IMR-90 (cell line): Measurements from ENCODE around the gene HCN2. TPM values are rescaled to one million over a fixed set of nuclear protein-coding genes. Genes with fewer than 3 reads are reported as not detected.
"Not testable (repeated sequence)": the region's sequence is repeated elsewhere in the genome, so short reads cannot be mapped to it uniquely, and the experiment has no call there.

Source experiments
- ATAC-seq: fragments of 200-7000 bp; cut with Tn5 transposase; 2 replicates; pipeline ENCODE4 v1.9.1; 2020; ENCODE audit warnings: low read depth, mild to moderate bottlenecking, moderate library complexity
- BruUV-seq: library from RNA; stranded (reverse); fragments of 400-500 nt; replicated peaks from 2 replicates; lab custom pipeline; 2021; lab: Mats Ljungman, UMichigan
- CTCF ChIA-PET: fragments of 300-600 bp; formaldehyde crosslinking; extraction: SDS; loops from one replicate; lab custom pipeline; 2021; ENCODE audit warnings: antibody characterized with exemption; lab: Yijun Ruan, JAX
- POLR2A ChIA-PET: fragments of 300-600 bp; sonication (Branson Sonifier 250); formaldehyde crosslinking; loops from one replicate; lab custom pipeline; 2022; ENCODE audit warnings: antibody characterized with exemption; ENCODE audit not compliant: unreplicated experiment; lab: Charles Lee
- DNase-seq: peaks from one replicate; pipeline ENCODE4 v3.0.0; 2013
- H2AFZ ChIP-seq: replicated peaks from 2 replicates; pipeline ENCODE3; 2013; ENCODE audit warnings: low read length, mild to moderate bottlenecking; ENCODE audit not compliant: poor library complexity
- H2AK5ac ChIP-seq: 2 replicates; pipeline ENCODE4 v1.6.1; 2013; ENCODE audit warnings: low read depth, low read length, inconsistent platforms
- H2AK9ac ChIP-seq: replicated peaks from 2 replicates; pipeline ENCODE3; 2013; ENCODE audit warnings: mild to moderate bottlenecking, low read depth, low read length, moderate library complexity; ENCODE audit not compliant: poor library complexity
- H2BK120ac ChIP-seq: 2 replicates; pipeline ENCODE4 v1.6.1; 2013; ENCODE audit warnings: low read depth, low read length, inconsistent platforms
- H2BK15ac ChIP-seq: 3 replicates; pipeline ENCODE4 v1.6.1; 2013; ENCODE audit warnings: low read depth, low read length, inconsistent platforms
- H2BK20ac ChIP-seq: 2 replicates; pipeline ENCODE4 v1.6.1; 2013; ENCODE audit warnings: low read depth, mild to moderate bottlenecking, inconsistent platforms, low read length, moderate library complexity
- H2BK5ac ChIP-seq: 2 replicates; pipeline ENCODE4 v1.6.1; 2013; ENCODE audit warnings: mild to moderate bottlenecking, low read depth, low read length, inconsistent platforms; ENCODE audit not compliant: poor library complexity, severe bottlenecking
- H3K14ac ChIP-seq: replicated peaks from 2 replicates; pipeline ENCODE4 v1.6.1; 2013; ENCODE audit warnings: low read depth, low read length, inconsistent platforms
- H3K18ac ChIP-seq: 2 replicates; pipeline ENCODE4 v1.6.1; 2013; ENCODE audit warnings: low read depth, low read length, control low read depth
- H3K23ac ChIP-seq: 2 replicates; pipeline ENCODE4 v1.6.1; 2013; ENCODE audit warnings: low read depth, low read length, inconsistent platforms
- H3K27ac ChIP-seq: 2 replicates; pipeline ENCODE4 v1.5.1; 2013; ENCODE audit warnings: mild to moderate bottlenecking, control low read depth, low read length; ENCODE audit not compliant: insufficient read depth
- H3K27me3 ChIP-seq: 2 replicates; pipeline ENCODE4 v1.6.1; 2013; ENCODE audit warnings: low read length; ENCODE audit not compliant: control insufficient read depth, insufficient read depth
- H3K36me3 ChIP-seq: 2 replicates; pipeline ENCODE4 v1.6.1; 2013; ENCODE audit warnings: low read length, mixed read lengths; ENCODE audit not compliant: control insufficient read depth, insufficient read depth
- H3K4ac ChIP-seq: 2 replicates; pipeline ENCODE4 v1.6.1; 2013; ENCODE audit warnings: low read depth, low read length, inconsistent platforms
- H3K4me1 ChIP-seq: 2 replicates; pipeline ENCODE4 v1.6.1; 2013; ENCODE audit warnings: low read length, mixed read lengths; ENCODE audit not compliant: control insufficient read depth, insufficient read depth
- H3K4me2 ChIP-seq: 2 replicates; pipeline ENCODE4 v1.6.1; 2013; ENCODE audit warnings: low read depth, mild to moderate bottlenecking, control low read depth, low read length, moderate library complexity
- H3K4me3 ChIP-seq: 2 replicates; pipeline ENCODE4 v1.5.1; 2013; ENCODE audit warnings: low read depth, mild to moderate bottlenecking, control low read depth, low read length, moderate library complexity; ENCODE audit not compliant: insufficient read depth
- H3K56ac ChIP-seq: 2 replicates; pipeline ENCODE4 v1.6.1; 2013; ENCODE audit warnings: low read length, inconsistent platforms; ENCODE audit not compliant: insufficient read depth; ENCODE audit errors: extremely low read depth
- H3K79me1 ChIP-seq, 2 experiments: 2 replicates each; pipeline ENCODE4 v1.6.1; 2013; ENCODE audit warnings: low read length in 2 of 2, inconsistent platforms in 1 of 2, low read depth in 1 of 2
- H3K9ac ChIP-seq: 2 replicates; pipeline ENCODE4 v1.6.1; 2013; ENCODE audit warnings: low read depth, low read length, control low read depth
- H3K9me1 ChIP-seq: 2 replicates; pipeline ENCODE4 v1.6.1; 2013; ENCODE audit warnings: low read length, inconsistent platforms; ENCODE audit not compliant: insufficient read depth
- H3K9me3 ChIP-seq: 2 replicates; pipeline ENCODE4 v1.6.1; 2013; ENCODE audit warnings: low read length; ENCODE audit not compliant: control insufficient read depth, insufficient read depth
- H4K20me1 ChIP-seq: 2 replicates; pipeline ENCODE4 v1.6.1; 2013; ENCODE audit warnings: low read length, inconsistent platforms; ENCODE audit not compliant: insufficient read depth
- H4K5ac ChIP-seq: 2 replicates; pipeline ENCODE4 v1.6.1; 2013; ENCODE audit warnings: mild to moderate bottlenecking, low read depth, low read length, control low read depth
- H4K8ac ChIP-seq, 2 experiments: 2 replicates each; pipeline ENCODE4 v1.6.1; 2013; ENCODE audit warnings: low read depth in 2 of 2, low read length in 2 of 2, control low read depth in 1 of 2, inconsistent platforms in 1 of 2
- H4K91ac ChIP-seq: 2 replicates; pipeline ENCODE4 v1.6.1; 2013; ENCODE audit warnings: low read depth, low read length, inconsistent platforms; ENCODE audit not compliant: insufficient read depth
- WGBS, 2 experiments: methylation state at CpG; one replicate each; pipeline versions ENCODE4 v1.1.5 to v1.1.7; 2013; ENCODE audit warnings: missing lambda C conversion rate in 2 of 2; ENCODE audit not compliant: insufficient read length in 1 of 2; ENCODE audit errors: extremely low coverage in 2 of 2; 5-methylcytosine and 5-hydroxymethylcytosine counted together
- dilution Hi-C: fragments of 300-500 bp; cut with HindIII; formaldehyde crosslinking; loops from one replicate; pipeline ENCODE4 v1.14.3; 2018; ENCODE audit warnings: low sequenced_read_pairs; ENCODE audit not compliant: unreplicated experiment
- in situ Hi-C: fragments of 300-500 bp; cut with MboI; formaldehyde crosslinking; loops from 3 replicates; pipeline ENCODE4 v1.14.3; 2019; ENCODE audit warnings: low sequenced_read_pairs, inconsistent platforms, mixed read lengths
- intact Hi-C: fragments of 100-400 bp; cut with micrococcal nuclease; formaldehyde crosslinking; loops from 2 replicates; pipeline ENCODE4 v1.10.0; 2022
- polyA plus RNA-seq, 3 experiments: library from polyadenylated mRNA; depleted of rRNA; stranded (reverse); fragments of >200 nt; gene quantifications; 2 replicates each; pipeline ENCODE4 v1.2.3, GENCODE V29; 2012; ENCODE audit warnings: low replicate concordance in 1 of 3
- total RNA-seq: library from RNA; depleted of rRNA; stranded (reverse); fragments of >200 nt; gene quantifications from 2 replicates; pipeline ENCODE4 v1.2.3, GENCODE V29; 2012

Gene HCN2
- total and polyA plus RNA-seq, 2 of the 4 experiments (the other 2 are of a cell fraction): 0.72 to 2.6 TPM

DNA sequence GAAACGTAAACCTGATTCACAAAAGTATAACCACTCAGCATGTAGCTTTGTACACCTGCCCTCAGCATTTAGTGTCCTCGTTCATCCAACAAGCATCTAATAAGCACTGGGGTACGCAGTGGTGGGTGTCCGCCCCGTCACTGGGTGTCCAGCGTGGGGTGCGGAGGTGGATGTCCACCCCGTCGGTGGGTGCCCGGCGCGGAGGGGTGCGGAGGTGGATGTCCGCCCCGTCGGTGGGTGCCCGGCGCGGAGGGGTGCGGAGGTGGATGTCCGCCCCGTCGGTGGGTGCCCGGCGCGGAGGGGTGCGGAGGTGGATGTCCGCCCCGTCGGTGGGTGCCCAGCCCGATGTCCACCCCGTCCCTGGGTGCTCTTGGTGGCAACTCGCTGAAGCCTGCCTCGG lies 4.5 kb upstream of the HCN2 start:
- CTCF ChIA-PET, H3K18ac ChIP-seq, H2AK9ac ChIP-seq, H3K79me1 ChIP-seq, H2BK120ac ChIP-seq, H3K4me3 ChIP-seq, ATAC-seq, H2AFZ ChIP-seq, H3K27me3 ChIP-seq, H3K4me2 ChIP-seq, POLR2A ChIA-PET, dilution Hi-C loops, DNase-seq, H3K14ac ChIP-seq, H3K56ac ChIP-seq, H3K9me3 ChIP-seq, H3K9me1 ChIP-seq, H3K9ac ChIP-seq, H2BK15ac ChIP-seq, BruUV-seq, H2AK5ac ChIP-seq, H4K5ac ChIP-seq, H4K91ac ChIP-seq, H3K27ac ChIP-seq, H3K23ac ChIP-seq, H4K8ac ChIP-seq, H2BK20ac ChIP-seq, H3K4ac ChIP-seq, H3K4me1 ChIP-seq, H2BK5ac ChIP-seq: not testable (repeated sequence)
- Histone ChIP-seq H3K36me3 (peaks cover 21% of the 10 kb centered on the region; the same call in 1 of the 2 replicates), H4K20me1 (peaks cover 45% of the 10 kb centered on the region)
- WGBS, 2 experiments: 90% methylated on average over 23 of the region's 34 CpGs; no CpG with 5 or more reads in 1 of the 2 experiments
- in situ Hi-C loops: loop anchor here (5.0 kb wide), 1 partner anchor 147 kb away; no protein-coding TSS in a partner anchor
- intact Hi-C loops: loop anchor here (2.0 kb wide), 1 partner anchor 78 kb away; the partner anchor contains the start of gene RNF126
